ENCODE data around the gene MESD.

DNA sequence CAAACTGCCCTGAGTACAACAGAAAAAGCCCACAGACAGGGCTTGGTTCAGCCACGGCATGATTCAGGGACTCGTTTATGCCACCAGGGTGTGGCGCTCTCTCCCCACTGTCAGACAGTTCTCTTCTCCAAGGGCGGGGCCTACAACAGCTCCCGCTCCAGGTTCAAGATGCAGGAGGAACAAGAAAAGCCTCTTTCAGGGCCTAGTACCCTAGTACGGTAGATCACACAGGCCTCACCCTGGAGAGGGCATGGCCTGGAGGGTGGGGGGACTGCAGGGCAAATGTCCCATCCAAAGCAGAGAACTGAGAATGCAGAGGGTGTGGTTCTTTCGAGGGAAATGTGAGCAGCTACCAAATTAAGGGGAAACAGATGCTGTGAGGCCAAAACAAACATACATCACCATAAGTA lies 12.0 kb downstream of the MESD start:
- no peak for TF ChIP-seq EZH2 (IDR thresholded peaks at IDR 0.05; ENCODE audit: borderline replicate concordance, low read length)
- TF ChIP-seq, protein P1, sequence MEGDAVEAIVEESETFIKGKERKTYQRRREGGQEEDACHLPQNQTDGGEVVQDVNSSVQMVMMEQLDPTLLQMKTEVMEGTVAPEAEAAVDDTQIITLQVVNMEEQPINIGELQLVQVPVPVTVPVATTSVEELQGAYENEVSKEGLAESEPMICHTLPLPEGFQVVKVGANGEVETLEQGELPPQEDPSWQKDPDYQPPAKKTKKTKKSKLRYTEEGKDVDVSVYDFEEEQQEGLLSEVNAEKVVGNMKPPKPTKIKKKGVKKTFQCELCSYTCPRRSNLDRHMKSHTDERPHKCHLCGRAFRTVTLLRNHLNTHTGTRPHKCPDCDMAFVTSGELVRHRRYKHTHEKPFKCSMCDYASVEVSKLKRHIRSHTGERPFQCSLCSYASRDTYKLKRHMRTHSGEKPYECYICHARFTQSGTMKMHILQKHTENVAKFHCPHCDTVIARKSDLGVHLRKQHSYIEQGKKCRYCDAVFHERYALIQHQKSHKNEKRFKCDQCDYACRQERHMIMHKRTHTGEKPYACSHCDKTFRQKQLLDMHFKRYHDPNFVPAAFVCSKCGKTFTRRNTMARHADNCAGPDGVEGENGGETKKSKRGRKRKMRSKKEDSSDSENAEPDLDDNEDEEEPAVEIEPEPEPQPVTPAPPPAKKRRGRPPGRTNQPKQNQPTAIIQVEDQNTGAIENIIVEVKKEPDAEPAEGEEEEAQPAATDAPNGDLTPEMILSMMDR (conservative IDR thresholded peaks at IDR 0.05 in 1 of 2, IDR thresholded peaks at IDR 0.05 in 1 of 2; ENCODE audit: extremely low read depth in 1 of 2, insufficient read depth in 1 of 2, low read depth in 1 of 2, low read length in 2 of 2), result peak; percentile 27 to 46
